PC-3 (cell line): ENCODE results near the gene GPR75. TPM values are rescaled to one million over a fixed set of nuclear protein-coding genes. Genes with fewer than 3 reads are reported as not detected.
A peak's percentile ranks its signal among the peaks of the same experiment; 100 is the strongest.

Source experiments
- ATAC-seq: fragments of 200-7000 bp; cut with Tn5 transposase; 2 replicates; pipeline ENCODE4 v1.9.1; 2020; ENCODE audit warnings: mild to moderate bottlenecking, moderate library complexity
- Bru-seq: library from RNA; stranded (reverse); fragments of 400-500 nt; gene quantifications from one replicate; lab custom pipeline; 2021; lab: Mats Ljungman, UMichigan
- BruChase-seq, 2 experiments: library from RNA; stranded (reverse); fragments of 400-500 nt; gene quantifications; one replicate each; lab custom pipeline; 2021; lab: Mats Ljungman, UMichigan
- BruUV-seq: library from RNA; stranded (reverse); fragments of 400-500 nt; replicated peaks from 2 replicates; lab custom pipeline; 2021; lab: Mats Ljungman, UMichigan
- CTCF ChIA-PET: fragments of 300-600 bp; sonication (Branson Sonifier 250); formaldehyde crosslinking; loops from one replicate; lab custom pipeline; 2022; ENCODE audit warnings: antibody characterized with exemption; lab: Charles Lee
- POLR2A ChIA-PET: fragments of 300-600 bp; sonication (Branson Sonifier 250); formaldehyde crosslinking; loops from one replicate; lab custom pipeline; 2022; ENCODE audit warnings: antibody characterized with exemption; ENCODE audit not compliant: unreplicated experiment; lab: Charles Lee
- DNase-seq: peaks from one replicate; pipeline ENCODE4 v3.0.0-alpha.2; 2015
- H2AFZ ChIP-seq: fragments of 300-600 bp; sonication (generic); 2 replicates; pipeline ENCODE4 v1.6.0; 2016; ENCODE audit warnings: antibody characterized with exemption, low read length
- H3F3A ChIP-seq: fragments of 300-600 bp; sonication (generic); one replicate; pipeline ENCODE4 v1.6.0; 2017; ENCODE audit warnings: antibody characterized with exemption, low read length, control low read depth, mild to moderate bottlenecking; ENCODE audit not compliant: unreplicated experiment
- H3K27ac ChIP-seq: fragments of 300-600 bp; sonication (generic); 2 replicates; pipeline ENCODE4 v1.5.1; 2016; ENCODE audit warnings: mild to moderate bottlenecking, low read length
- H3K27me3 ChIP-seq: fragments of 300-600 bp; sonication (generic); 2 replicates; pipeline ENCODE4 v1.6.1; 2016; ENCODE audit warnings: low read length, mixed read lengths
- H3K36me3 ChIP-seq: fragments of 300-600 bp; sonication (generic); 2 replicates; pipeline ENCODE4 v1.6.1; 2016; ENCODE audit warnings: low read depth, mixed run types, low read length, mixed read lengths
- H3K4me1 ChIP-seq: fragments of 300-600 bp; sonication (generic); 2 replicates; pipeline ENCODE4 v1.5.1; 2016; ENCODE audit warnings: low read length; ENCODE audit not compliant: insufficient read depth
- H3K4me2 ChIP-seq: fragments of 300-600 bp; sonication (generic); 2 replicates; pipeline ENCODE4 v1.6.0; 2016; ENCODE audit warnings: low read length
- H3K4me3 ChIP-seq: fragments of 300-600 bp; sonication (generic); 2 replicates; pipeline ENCODE4 v1.5.1; 2016; ENCODE audit warnings: mild to moderate bottlenecking, low read length, mixed read lengths
- H3K79me2 ChIP-seq: fragments of 300-600 bp; sonication (generic); 2 replicates; pipeline ENCODE4 v1.6.1; 2017; ENCODE audit warnings: low read length, mixed read lengths
- H3K9ac ChIP-seq: fragments of 300-600 bp; sonication (generic); 2 replicates; pipeline ENCODE4 v1.6.0; 2016; ENCODE audit warnings: mild to moderate bottlenecking, low read length
- H3K9me2 ChIP-seq: fragments of 300-600 bp; sonication (generic); replicated peaks from 2 replicates; pipeline ENCODE4 v1.6.1; 2016; ENCODE audit warnings: mixed run types, low read length, mixed read lengths
- H3K9me3 ChIP-seq: fragments of 300-600 bp; sonication (generic); 2 replicates; pipeline ENCODE4 v1.6.1; 2016; ENCODE audit warnings: low read length, mixed read lengths
- H4K20me1 ChIP-seq: fragments of 300-600 bp; sonication (generic); 2 replicates; pipeline ENCODE4 v1.6.1; 2016; ENCODE audit warnings: low read length, mixed read lengths
- CTCF ChIP-seq: fragments of 300-600 bp; sonication (generic); conservative IDR thresholded peaks from 2 replicates; pipeline ENCODE4 v1.5.1; 2017; ENCODE audit warnings: antibody characterized with exemption, low read depth, mild to moderate bottlenecking, low read length
- EZH2 ChIP-seq: fragments of 300-600 bp; sonication (generic); IDR thresholded peaks from one replicate; pipeline ENCODE4 v1.6.1; 2017; ENCODE audit warnings: antibody characterized with exemption, mild to moderate bottlenecking, low read length; ENCODE audit not compliant: unreplicated experiment
- EZH2phosphoT487 ChIP-seq: fragments of 300-600 bp; sonication (generic); IDR thresholded peaks from 2 replicates; pipeline ENCODE4 v1.6.1; 2018; ENCODE audit warnings: mild to moderate bottlenecking, antibody characterized with exemption, low read length, borderline replicate concordance
- intact Hi-C: fragments of 100-400 bp; cut with micrococcal nuclease; formaldehyde crosslinking; loops from 2 replicates; pipeline ENCODE4 v1.9.0; 2023
- long read RNA-seq: library from polyadenylated mRNA; unstranded; transcript quantifications from one replicate; pipeline ENCODE4 v2.0.0, GENCODE V29; 2021; ENCODE audit not compliant: unreplicated experiment
- total RNA-seq: library from RNA; depleted of rRNA; stranded (reverse); fragments of >200 nt; gene quantifications from 2 replicates; pipeline ENCODE4 v1.2.3, GENCODE V29; 2014; rRNA removed

The GPR75 gene
- total RNA-seq (1.5 and 2.4 TPM in 2 replicates), Bru-seq, nascent RNA (percentile 88 among the genes with signal in this experiment), BruChase-seq, experiment 1, labeled RNA remaining after a 6-hour chase (percentile 90 among the genes with signal in this experiment), BruChase-seq, experiment 2, labeled RNA remaining after a 2-hour chase (percentile 87 among the genes with signal in this experiment)
- long read RNA-seq = 0 reads

GRCh38 chr2:53859206-53860181 lies at the start of gene GPR75:
Gene GPR75 (minus strand): TSS chr2:53859967. CDS start chr2:53854756, 5,211 bp downstream.
- intact Hi-C loops = no loop called here
- no peaks in the 10 kb centered on the region for H3K9me2 ChIP-seq
- H3K27me3 ChIP-seq = no peaks in the 10 kb centered on the region
- ATAC-seq = no peak
- H4K20me1 ChIP-seq = no peaks in the 10 kb centered on the region
- ChIA-PET POLR2A (no interaction called here), CTCF (no interaction called here)
- no peak for DNase-seq
- H2AFZ ChIP-seq = no peak within 1 kb of the TSS
- no peaks in the 10 kb centered on the region for H3K9me3 ChIP-seq
- no peaks in the 10 kb centered on the region; the same call in 1 of the 2 replicates for H3K36me3 ChIP-seq
- TF ChIP-seq CTCF (no peak), EZH2 (no peak), EZH2phosphoT487 (no peak)
- H3K4me3 ChIP-seq = no peak within 1 kb of the TSS
- no peaks in the 10 kb centered on the region for H3F3A ChIP-seq
- BruUV-seq = no TSS peak
- H3K27ac ChIP-seq = no peak within 1 kb of the TSS
- H3K79me2 ChIP-seq = no peaks in the 10 kb centered on the region
- H3K9ac ChIP-seq = no peak within 1 kb of the TSS
- no peak within 1 kb of the TSS for H3K4me2 ChIP-seq
- H3K4me1 ChIP-seq = no peaks in the 10 kb centered on the region

- Histone ChIP-seq H3K4me3 (no peak overlapping the region), H3K79me2 (no peaks in the 10 kb centered on the region), H3K9me3 (no peaks in the 10 kb centered on the region), H3K36me3 (peaks cover 54% of the 10 kb centered on the region), H3K9ac (no peak overlapping the region), H3K9me2 (no peaks in the 10 kb centered on the region), H3F3A (no peaks in the 10 kb centered on the region), H3K4me2 (no peak overlapping the region), H4K20me1 (no peaks in the 10 kb centered on the region), H3K27ac (no peak overlapping the region), H3K4me1 (no peaks in the 10 kb centered on the region), H2AFZ (no peak overlapping the region), H3K27me3 (no peaks in the 10 kb centered on the region)
- DNase-seq = no peak
- CTCF ChIA-PET = no interaction called here
- BruUV-seq = no TSS peak
- POLR2A ChIA-PET = no interaction called here
- intact Hi-C loops = no loop called here
- no peak for TF ChIP-seq CTCF
- no peak for TF ChIP-seq EZH2
- TF ChIP-seq EZH2phosphoT487 = no peak
- no peak for ATAC-seq
Measured at GRCh38 chr2:53907582-53907981, 47.8 kb upstream of the GPR75 start.
